ENCODE data around the gene IL3RA.
"Not testable (repeated sequence)": the region's sequence is repeated elsewhere in the genome, so short reads cannot be mapped to it uniquely, and the experiment has no call there.

Gene IL3RA

GRCh38 chrX:1400049-1400448 lies 63.5 kb downstream of the IL3RA start:
- H3K27ac ChIP-seq, result no peak overlapping the region
- no peak for TF ChIP-seq CTCF (conservative IDR thresholded peaks at IDR 0.05)

- no peak for TF ChIP-seq CTCF (conservative IDR thresholded peaks at IDR 0.05)
- H3K27ac ChIP-seq, result no peak overlapping the region
These were observed 64.3 kb downstream of the IL3RA start for GRCh38 chrX:1400742-1401471.

GRCh38 chrX:1401611-1402430 lies 65.2 kb downstream of the IL3RA start:
- TF ChIP-seq CTCF (conservative IDR thresholded peaks at IDR 0.05), result no peak
- no peak overlapping the region for H3K27ac ChIP-seq

- no peak overlapping the region for H3K27ac ChIP-seq
- no peak for TF ChIP-seq CTCF (conservative IDR thresholded peaks at IDR 0.05)
These were observed 66.6 kb downstream of the IL3RA start for GRCh38 chrX:1403228-1403627.

- H3K27ac ChIP-seq, result not testable (repeated sequence)
These were observed 67.3 kb downstream of the IL3RA start for GRCh38 chrX:1403867-1404266.

GRCh38 chrX:1405769-1406168 lies 69.2 kb downstream of the IL3RA start:
- not testable (repeated sequence) for H3K27ac ChIP-seq

- no peak overlapping the region for H3K27ac ChIP-seq
- TF ChIP-seq CTCF (conservative IDR thresholded peaks at IDR 0.05), result no peak
These were observed 70.5 kb downstream of the IL3RA start for GRCh38 chrX:1407035-1407434.

- H3K27ac ChIP-seq, result no peak overlapping the region
- no peak for TF ChIP-seq CTCF (conservative IDR thresholded peaks at IDR 0.05)
These were observed 74.7 kb downstream of the IL3RA start for GRCh38 chrX:1411326-1411725.
